ENCODE measurements around the gene RANGAP1. TPM values are rescaled to one million over a fixed set of nuclear protein-coding genes. Genes with fewer than 3 reads are reported as not detected.

RANGAP1 gene
- total RNA-seq, 4 donors from 2014 or later: 18.7 to 38.7 (median 35.6) TPM

DNA sequence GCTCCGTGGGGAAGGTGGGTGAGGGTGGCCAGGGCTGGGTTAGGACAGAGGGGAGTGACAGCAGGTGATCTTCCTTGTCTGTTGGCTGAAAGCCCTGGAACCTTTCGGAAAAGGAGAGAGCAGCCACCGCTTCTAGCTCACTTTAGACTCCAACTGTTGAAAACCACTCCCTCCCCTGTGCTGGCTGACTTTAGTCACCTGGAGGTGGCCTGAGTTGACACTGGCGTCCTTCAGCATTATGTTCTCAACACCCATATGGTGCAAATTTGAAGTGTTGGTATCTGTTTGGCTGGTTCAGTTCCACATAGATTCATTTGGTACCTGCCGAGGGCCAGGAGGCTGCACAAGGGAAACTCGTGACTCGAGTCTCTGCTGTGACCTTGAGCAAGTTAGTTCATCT, 44.2 kb upstream of the RANGAP1 start:
- Histone ChIP-seq H3K4me1 (no peaks in the 10 kb centered on the region), H3K27me3 (no peaks in the 10 kb centered on the region), H3K4me3 (no peak overlapping the region), H3K36me3 (no peaks in the 10 kb centered on the region), H3K27ac (no peak overlapping the region), H3K9me3 (no peaks in the 10 kb centered on the region)
- DNase-seq: no peak
- TF ChIP-seq POLR2A (IDR thresholded peaks at IDR 0.05): no peak
- TF ChIP-seq, protein P1, sequence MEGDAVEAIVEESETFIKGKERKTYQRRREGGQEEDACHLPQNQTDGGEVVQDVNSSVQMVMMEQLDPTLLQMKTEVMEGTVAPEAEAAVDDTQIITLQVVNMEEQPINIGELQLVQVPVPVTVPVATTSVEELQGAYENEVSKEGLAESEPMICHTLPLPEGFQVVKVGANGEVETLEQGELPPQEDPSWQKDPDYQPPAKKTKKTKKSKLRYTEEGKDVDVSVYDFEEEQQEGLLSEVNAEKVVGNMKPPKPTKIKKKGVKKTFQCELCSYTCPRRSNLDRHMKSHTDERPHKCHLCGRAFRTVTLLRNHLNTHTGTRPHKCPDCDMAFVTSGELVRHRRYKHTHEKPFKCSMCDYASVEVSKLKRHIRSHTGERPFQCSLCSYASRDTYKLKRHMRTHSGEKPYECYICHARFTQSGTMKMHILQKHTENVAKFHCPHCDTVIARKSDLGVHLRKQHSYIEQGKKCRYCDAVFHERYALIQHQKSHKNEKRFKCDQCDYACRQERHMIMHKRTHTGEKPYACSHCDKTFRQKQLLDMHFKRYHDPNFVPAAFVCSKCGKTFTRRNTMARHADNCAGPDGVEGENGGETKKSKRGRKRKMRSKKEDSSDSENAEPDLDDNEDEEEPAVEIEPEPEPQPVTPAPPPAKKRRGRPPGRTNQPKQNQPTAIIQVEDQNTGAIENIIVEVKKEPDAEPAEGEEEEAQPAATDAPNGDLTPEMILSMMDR (IDR thresholded peaks at IDR 0.05): no peak
- intact Hi-C loops (cut with DNase I; ENCODE audit: low total_unique reads): no loop called here

DNA sequence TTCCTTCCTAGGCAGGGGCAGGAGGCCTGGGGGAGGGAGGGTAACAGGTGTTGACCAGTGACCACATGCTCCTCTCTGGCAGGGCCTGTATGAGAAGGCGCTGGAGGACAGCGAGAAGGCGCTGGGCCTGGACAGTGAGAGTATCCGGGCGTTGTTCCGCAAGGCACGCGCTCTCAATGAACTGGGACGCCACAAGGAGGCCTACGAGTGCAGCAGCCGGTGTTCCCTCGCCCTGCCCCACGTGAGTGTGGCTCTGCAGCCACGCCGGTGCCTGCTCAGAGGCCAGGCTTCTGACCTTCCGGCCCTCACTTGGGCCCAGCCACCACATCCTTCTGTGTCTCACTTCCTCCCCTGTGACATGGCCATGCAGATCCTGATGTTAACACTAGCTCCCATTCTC, 41.1 kb upstream of the RANGAP1 start:
- no peak overlapping the region for H3K27ac ChIP-seq
- intact Hi-C loops (cut with DNase I; ENCODE audit: low total_unique reads): no loop called here
- H3K36me3 ChIP-seq: no peaks in the 10 kb centered on the region
- no peak overlapping the region for H3K4me3 ChIP-seq
- TF ChIP-seq POLR2A (IDR thresholded peaks at IDR 0.05): no peak
- TF ChIP-seq, protein P1 (IDR thresholded peaks at IDR 0.05): no peak
- H3K4me1 ChIP-seq: no peaks in the 10 kb centered on the region
- no peaks in the 10 kb centered on the region for H3K9me3 ChIP-seq
- no peak for DNase-seq
- H3K27me3 ChIP-seq: no peaks in the 10 kb centered on the region

DNA sequence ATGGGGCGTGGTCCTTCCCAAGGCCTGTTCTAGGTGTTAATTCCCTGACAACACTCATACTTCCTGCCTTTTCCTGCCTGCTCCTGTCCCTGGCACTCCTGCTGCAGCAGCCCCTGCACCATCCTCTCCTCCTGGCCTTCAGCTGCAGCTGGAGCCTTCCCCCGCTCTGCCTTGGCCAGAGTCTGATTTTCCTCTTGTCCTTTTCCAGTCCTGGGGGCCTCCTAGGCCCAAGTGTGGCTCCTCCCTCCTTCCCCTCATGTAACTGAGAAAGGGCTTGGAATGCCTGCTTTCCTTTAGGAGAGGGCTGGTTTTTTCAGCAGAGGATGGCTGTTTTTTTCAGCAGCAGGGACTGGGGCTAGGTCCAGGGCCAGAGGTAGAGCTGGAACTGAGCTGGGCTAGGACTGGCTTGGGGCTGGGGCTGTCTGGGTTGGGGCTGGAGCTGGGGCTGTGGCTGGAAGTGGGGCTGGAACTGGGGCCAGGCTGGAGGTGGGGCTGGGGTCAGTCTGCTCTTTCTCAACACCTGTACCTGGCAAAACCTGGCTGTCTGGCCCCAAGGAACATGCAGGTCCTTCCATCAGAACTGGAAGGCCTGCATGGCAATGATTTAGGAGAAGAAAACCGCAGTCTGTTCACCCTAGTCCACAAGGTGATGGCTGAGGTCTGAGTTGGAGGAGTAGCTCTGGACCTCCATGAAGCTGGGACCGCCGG, 39.0 kb upstream of the RANGAP1 start:
- Histone ChIP-seq H3K4me1 (no peaks in the 10 kb centered on the region), H3K9me3 (no peaks in the 10 kb centered on the region), H3K27me3 (no peaks in the 10 kb centered on the region), H3K36me3 (no peaks in the 10 kb centered on the region), H3K4me3 (no peak overlapping the region), H3K27ac (no peak overlapping the region)
- TF ChIP-seq POLR2A (IDR thresholded peaks at IDR 0.05): no peak
- TF ChIP-seq, protein P1 (IDR thresholded peaks at IDR 0.05): no peak
- intact Hi-C loops (cut with DNase I; ENCODE audit: low total_unique reads): no loop called here
- no peak for DNase-seq

DNA sequence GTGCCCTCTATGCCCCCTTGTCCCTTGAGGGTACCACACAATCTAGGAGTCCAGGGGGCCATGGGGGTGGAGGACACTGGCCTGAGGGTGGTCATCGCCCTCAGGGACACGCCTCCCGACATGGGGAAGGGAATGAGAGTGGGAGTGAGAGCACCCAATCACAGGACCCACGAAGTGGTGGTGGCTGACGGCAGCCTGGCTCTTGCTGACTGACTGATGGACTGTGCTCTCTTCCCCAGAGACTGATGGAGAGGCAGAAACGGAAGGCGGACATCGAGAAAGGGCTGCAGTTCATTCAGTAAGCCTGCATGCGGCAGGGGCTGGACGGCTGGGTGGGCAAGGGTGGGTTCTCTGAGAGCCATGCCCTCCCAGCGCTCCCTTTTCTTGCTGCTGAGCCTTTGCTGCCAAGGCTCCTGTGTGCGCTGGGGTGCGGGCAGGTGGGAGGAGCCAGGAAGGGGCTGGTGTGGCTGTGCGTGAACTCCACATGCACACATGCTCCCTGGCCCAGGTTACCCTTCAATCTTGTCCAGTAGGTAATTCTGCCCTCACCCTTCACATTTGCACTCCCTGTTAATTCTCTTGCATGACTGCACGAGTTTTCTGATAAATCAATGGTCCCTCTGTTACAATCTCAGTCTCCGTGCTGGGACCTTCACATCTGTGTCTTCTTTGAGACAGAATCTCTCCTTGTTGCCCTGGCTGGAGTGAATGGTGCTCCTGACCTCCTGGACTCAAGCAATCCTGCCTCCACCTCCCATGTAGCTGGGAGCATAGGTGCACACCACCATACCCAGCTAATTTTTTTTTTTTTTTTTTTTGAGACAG, 34.6 kb upstream of the RANGAP1 start:
- Histone ChIP-seq H3K4me1 (no peaks in the 10 kb centered on the region), H3K4me3 (no peak overlapping the region), H3K27me3 (no peaks in the 10 kb centered on the region), H3K27ac (no peak overlapping the region), H3K9me3 (no peaks in the 10 kb centered on the region), H3K36me3 (no peaks in the 10 kb centered on the region)
- intact Hi-C loops (cut with DNase I; ENCODE audit: low total_unique reads): no loop called here
- no peak for DNase-seq
- TF ChIP-seq POLR2A (IDR thresholded peaks at IDR 0.05): no peak
- TF ChIP-seq, protein P1 (IDR thresholded peaks at IDR 0.05): no peak

DNA sequence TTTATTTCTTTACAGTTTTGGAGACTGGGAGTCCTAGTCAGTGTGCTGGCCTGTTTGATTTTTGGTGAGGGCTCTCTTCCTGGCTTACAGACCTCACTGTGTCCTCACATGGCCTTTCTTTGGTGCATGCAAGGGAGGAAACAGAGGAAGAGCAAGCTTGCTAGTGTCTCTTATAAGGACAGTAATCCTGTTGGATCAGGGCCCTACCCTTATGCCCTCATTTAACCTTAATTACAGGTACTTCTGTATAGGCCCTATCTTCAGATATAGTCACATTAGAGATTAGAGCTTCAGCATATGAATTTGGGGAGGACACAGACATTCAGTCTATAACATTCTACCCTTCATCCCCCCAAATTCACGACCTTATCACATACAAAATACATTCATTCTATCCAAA, 29.6 kb upstream of the RANGAP1 start:
- no peak overlapping the region for H3K27ac ChIP-seq
- no peak for DNase-seq
- no peak for TF ChIP-seq POLR2A (IDR thresholded peaks at IDR 0.05)
- TF ChIP-seq, protein P1 (IDR thresholded peaks at IDR 0.05): no peak

More for the DNA sequence above, 29.6 kb upstream of the RANGAP1 start:
- intact Hi-C loops (cut with DNase I; ENCODE audit: low total_unique reads): no loop called here
- Histone ChIP-seq H3K9me3 (no peaks in the 10 kb centered on the region), H3K4me3 (no peak overlapping the region), H3K4me1 (no peaks in the 10 kb centered on the region), H3K27me3 (no peaks in the 10 kb centered on the region), H3K36me3 (no peaks in the 10 kb centered on the region)
